ENCODE measurements around the gene SLITRK1. TPM values are rescaled to one million over a fixed set of nuclear protein-coding genes. Genes with fewer than 3 reads are reported as not detected.

Gene SLITRK1
- total RNA-seq, 3 donors from 2014 or later (not counting 1 experiment from before 2014, with no cell fraction given) = not detected

- Mint-ChIP-seq H3K4me3 (no peak overlapping the region), H3K9me3 (peaks cover 13 to 20% of the 10 kb centered on the region in 2 donors), H3K36me3 (no peaks in the 10 kb centered on the region), H3K27ac (no peak overlapping the region), H3K27me3 (ENCODE audit: low read depth in 2 of 2) (no peaks in the 10 kb centered on the region), H3K4me1 (no peaks in the 10 kb centered on the region)
- H3K27me3 ChIP-seq (ENCODE audit: control insufficient read depth, insufficient read depth, low read length) = no peaks in the 10 kb centered on the region
- ATAC-seq (no peak), DNase-seq (no peak)
- H3K4me1 ChIP-seq (ENCODE audit: control insufficient read depth, insufficient read depth, low read length) = no peaks in the 10 kb centered on the region
- H3K36me3 ChIP-seq (ENCODE audit: control insufficient read depth, insufficient read depth, low read length) = no peaks in the 10 kb centered on the region
- no peak overlapping the region for H3K4me3 ChIP-seq (ENCODE audit: low read length)
- WGBS (ENCODE audit: insufficient coverage) = 64% methylated on average over 4 of the region's 4 CpGs
- no peaks in the 10 kb centered on the region for H3K9me3 ChIP-seq (ENCODE audit: control insufficient read depth, insufficient read depth, low read length)
- H3K27ac ChIP-seq (ENCODE audit: low read length) = no peak overlapping the region
- no peak for TF ChIP-seq CTCF (IDR thresholded peaks at IDR 0.05)
- intact Hi-C loops (cut with micrococcal nuclease) = no loop called here
Observed at GRCh38 chr13:83914368-83914767, 32.1 kb upstream of the SLITRK1 start.

GRCh38 chr13:83907196-83907989 lies 25.1 kb upstream of the SLITRK1 start:
- H3K4me3 Mint-ChIP-seq = no peak overlapping the region
- intact Hi-C loops (cut with micrococcal nuclease) = no loop called here
- H3K36me3 ChIP-seq (ENCODE audit: control insufficient read depth, insufficient read depth, low read length) = no peaks in the 10 kb centered on the region
- 94% methylated on average over 25 of the region's 25 CpGs for WGBS (ENCODE audit: insufficient coverage)
- TF ChIP-seq CTCF (IDR thresholded peaks at IDR 0.05) = no peak
- no peaks in the 10 kb centered on the region for H3K27me3 ChIP-seq (ENCODE audit: control insufficient read depth, insufficient read depth, low read length)
- ATAC-seq (peak in 1 of 3 donors; percentile 27), DNase-seq (no peak)
- H3K4me1 Mint-ChIP-seq = no peaks in the 10 kb centered on the region
- no peaks in the 10 kb centered on the region for H3K36me3 Mint-ChIP-seq
- peaks cover 7% of the 10 kb centered on the region for H3K9me3 ChIP-seq (ENCODE audit: control insufficient read depth, insufficient read depth, low read length)
- H3K27ac ChIP-seq (ENCODE audit: low read length) = no peak overlapping the region
- H3K4me1 ChIP-seq (ENCODE audit: control insufficient read depth, insufficient read depth, low read length) = no peaks in the 10 kb centered on the region
- peaks cover 18 to 23% of the 10 kb centered on the region in 2 donors for H3K9me3 Mint-ChIP-seq
- H3K27me3 Mint-ChIP-seq (ENCODE audit: low read depth in 2 of 2) = no peaks in the 10 kb centered on the region
- no peak overlapping the region for H3K4me3 ChIP-seq (ENCODE audit: low read length)
- H3K27ac Mint-ChIP-seq = no peak overlapping the region

- peaks cover 16% of the 10 kb centered on the region in 2 donors for H3K9me3 Mint-ChIP-seq
- no peaks in the 10 kb centered on the region for H3K36me3 Mint-ChIP-seq
- H3K9me3 ChIP-seq (ENCODE audit: control insufficient read depth, insufficient read depth, low read length) = peaks cover 7% of the 10 kb centered on the region
- WGBS (ENCODE audit: insufficient coverage) = 92% methylated on average over 25 of the region's 25 CpGs
- no peak overlapping the region for H3K27ac Mint-ChIP-seq
- no peaks in the 10 kb centered on the region for H3K27me3 ChIP-seq (ENCODE audit: control insufficient read depth, insufficient read depth, low read length)
- no peaks in the 10 kb centered on the region for H3K36me3 ChIP-seq (ENCODE audit: control insufficient read depth, insufficient read depth, low read length)
- no peak for DNase-seq
- H3K4me3 Mint-ChIP-seq = no peak overlapping the region
- intact Hi-C loops (cut with micrococcal nuclease) = no loop called here
- H3K4me1 Mint-ChIP-seq = no peaks in the 10 kb centered on the region
- TF ChIP-seq CTCF (IDR thresholded peaks at IDR 0.05) = no peak
- no peak overlapping the region for H3K27ac ChIP-seq (ENCODE audit: low read length)
- no peak overlapping the region for H3K4me3 ChIP-seq (ENCODE audit: low read length)
- H3K4me1 ChIP-seq (ENCODE audit: control insufficient read depth, insufficient read depth, low read length) = no peaks in the 10 kb centered on the region
- no peak for ATAC-seq
- H3K27me3 Mint-ChIP-seq (ENCODE audit: low read depth in 2 of 2) = no peaks in the 10 kb centered on the region
Observed at GRCh38 chr13:83906240-83906820, 24.1 kb upstream of the SLITRK1 start.

Data from natural killer cell (primary cell).